LNCaP clone FGC (cell line): Measurements from ENCODE around the gene EXOSC7.

Experiments used
- DNase-seq: peaks from one replicate; pipeline ENCODE4 v3.0.0-alpha.2; 2011; ENCODE audit warnings: low read depth
- H3K4me3 ChIP-seq: 2 replicates; pipeline ENCODE4 v1.5.1; 2011; ENCODE audit warnings: mild to moderate bottlenecking, low read depth, low read length, control low read depth
- TF ChIP-seq, protein P1 (sequence below): IDR thresholded peaks from 2 replicates; pipeline ENCODE4 v1.5.1; 2012; ENCODE audit warnings: mild to moderate bottlenecking; ENCODE audit not compliant: control insufficient read depth, insufficient read depth; ENCODE audit errors: extremely low read depth

EXOSC7 gene

DNA sequence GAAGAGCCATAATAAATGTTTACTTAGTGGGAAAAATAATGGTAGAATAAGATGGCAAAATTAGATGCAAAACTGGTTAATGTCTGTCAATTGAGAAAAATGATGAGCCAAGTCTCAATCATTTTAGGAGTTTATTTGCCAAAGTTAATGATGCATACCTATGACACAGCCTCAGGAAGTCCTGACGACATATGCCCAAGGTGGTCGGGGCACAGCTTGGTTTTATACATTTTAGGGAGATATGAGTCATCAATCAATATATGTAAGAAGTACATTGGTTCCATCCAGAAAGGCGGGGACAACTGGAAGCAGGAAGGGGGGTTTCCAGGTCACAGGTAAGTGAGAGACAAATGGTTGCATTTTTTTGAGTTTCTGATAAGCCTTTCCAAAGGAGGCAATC lies 81.5 kb downstream of the EXOSC7 start:
- no peak for DNase-seq
- TF ChIP-seq, protein P1, sequence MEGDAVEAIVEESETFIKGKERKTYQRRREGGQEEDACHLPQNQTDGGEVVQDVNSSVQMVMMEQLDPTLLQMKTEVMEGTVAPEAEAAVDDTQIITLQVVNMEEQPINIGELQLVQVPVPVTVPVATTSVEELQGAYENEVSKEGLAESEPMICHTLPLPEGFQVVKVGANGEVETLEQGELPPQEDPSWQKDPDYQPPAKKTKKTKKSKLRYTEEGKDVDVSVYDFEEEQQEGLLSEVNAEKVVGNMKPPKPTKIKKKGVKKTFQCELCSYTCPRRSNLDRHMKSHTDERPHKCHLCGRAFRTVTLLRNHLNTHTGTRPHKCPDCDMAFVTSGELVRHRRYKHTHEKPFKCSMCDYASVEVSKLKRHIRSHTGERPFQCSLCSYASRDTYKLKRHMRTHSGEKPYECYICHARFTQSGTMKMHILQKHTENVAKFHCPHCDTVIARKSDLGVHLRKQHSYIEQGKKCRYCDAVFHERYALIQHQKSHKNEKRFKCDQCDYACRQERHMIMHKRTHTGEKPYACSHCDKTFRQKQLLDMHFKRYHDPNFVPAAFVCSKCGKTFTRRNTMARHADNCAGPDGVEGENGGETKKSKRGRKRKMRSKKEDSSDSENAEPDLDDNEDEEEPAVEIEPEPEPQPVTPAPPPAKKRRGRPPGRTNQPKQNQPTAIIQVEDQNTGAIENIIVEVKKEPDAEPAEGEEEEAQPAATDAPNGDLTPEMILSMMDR, result no peak
- H3K4me3 ChIP-seq, result no peak overlapping the region

DNA sequence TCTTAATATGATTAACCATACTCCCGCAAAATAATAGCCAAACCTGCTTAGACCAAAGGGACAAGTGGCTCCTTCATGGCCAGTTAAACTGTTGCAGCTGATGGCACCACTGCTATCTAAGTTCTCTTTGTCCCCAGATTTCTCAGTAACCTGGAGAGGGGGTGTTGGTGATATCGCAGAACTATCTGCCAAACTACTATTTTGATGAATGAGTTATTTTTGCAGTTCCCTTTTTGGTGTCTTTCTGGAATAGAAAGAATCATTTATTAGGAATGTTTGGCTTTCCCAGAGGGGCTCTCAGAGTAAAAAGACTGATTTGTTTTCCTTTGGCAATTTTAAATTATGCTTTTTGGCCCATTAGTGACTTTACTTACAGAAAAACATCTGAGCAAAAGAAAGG lies 83.1 kb downstream of the EXOSC7 start:
- TF ChIP-seq, protein P1, result no peak
- no peak for DNase-seq
- no peak overlapping the region for H3K4me3 ChIP-seq

DNA sequence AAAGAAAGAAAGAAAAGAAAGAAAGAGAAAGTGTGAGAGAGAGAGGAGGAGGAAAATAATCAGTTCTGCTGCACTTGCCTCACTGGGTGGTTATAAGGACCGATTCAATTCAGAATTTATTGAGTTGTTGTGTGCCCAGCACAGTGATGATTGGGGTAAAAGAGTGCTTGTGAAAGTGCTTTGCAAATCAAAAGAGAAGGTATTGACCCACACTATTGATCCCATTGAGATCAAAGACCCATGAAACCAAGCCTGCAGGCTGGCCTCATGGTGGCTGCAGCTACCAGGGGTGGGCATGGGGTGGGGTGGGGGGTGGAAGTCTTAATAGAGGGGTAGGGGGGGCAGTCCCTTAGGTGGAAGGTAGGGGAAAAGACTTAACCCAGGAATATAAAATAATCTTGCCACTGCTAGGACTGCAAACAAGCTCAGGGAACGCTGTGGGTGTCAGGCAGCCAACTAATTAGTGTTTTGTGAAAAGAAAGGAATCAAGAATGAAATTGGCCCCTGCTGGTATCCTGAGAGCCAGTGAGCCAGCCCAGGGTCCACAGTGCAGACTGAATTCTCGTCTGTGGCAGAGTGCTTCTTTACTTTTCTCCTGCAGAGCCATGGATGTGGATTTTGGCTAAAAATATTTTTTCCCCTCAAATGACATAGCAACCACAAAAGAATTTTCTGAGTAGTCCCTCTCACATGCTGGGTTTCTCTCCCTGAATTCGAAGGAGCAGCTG lies 84.3 kb downstream of the EXOSC7 start:
- H3K4me3 ChIP-seq, result no peak overlapping the region
- TF ChIP-seq, protein P1, result no peak
- DNase-seq, result no peak
